GM12864 (cell line): ENCODE data around the gene MTF1.

ENCODE experiments used
- DNase-seq: peaks from one replicate; pipeline ENCODE4 v3.0.0-alpha.2; 2011; ENCODE audit warnings: low read depth
- H3K4me3 ChIP-seq: 2 replicates; pipeline ENCODE4 v1.5.1; 2011; ENCODE audit warnings: mild to moderate bottlenecking, low read depth, low read length, control low read depth
- TF ChIP-seq, protein P1 (sequence below): IDR thresholded peaks from 2 replicates; pipeline ENCODE4 v1.5.1; 2011; ENCODE audit warnings: low read depth, mild to moderate bottlenecking, moderate library complexity, low read length, control low read depth, inconsistent platforms; ENCODE audit errors: missing control alignments

MTF1 gene

DNA sequence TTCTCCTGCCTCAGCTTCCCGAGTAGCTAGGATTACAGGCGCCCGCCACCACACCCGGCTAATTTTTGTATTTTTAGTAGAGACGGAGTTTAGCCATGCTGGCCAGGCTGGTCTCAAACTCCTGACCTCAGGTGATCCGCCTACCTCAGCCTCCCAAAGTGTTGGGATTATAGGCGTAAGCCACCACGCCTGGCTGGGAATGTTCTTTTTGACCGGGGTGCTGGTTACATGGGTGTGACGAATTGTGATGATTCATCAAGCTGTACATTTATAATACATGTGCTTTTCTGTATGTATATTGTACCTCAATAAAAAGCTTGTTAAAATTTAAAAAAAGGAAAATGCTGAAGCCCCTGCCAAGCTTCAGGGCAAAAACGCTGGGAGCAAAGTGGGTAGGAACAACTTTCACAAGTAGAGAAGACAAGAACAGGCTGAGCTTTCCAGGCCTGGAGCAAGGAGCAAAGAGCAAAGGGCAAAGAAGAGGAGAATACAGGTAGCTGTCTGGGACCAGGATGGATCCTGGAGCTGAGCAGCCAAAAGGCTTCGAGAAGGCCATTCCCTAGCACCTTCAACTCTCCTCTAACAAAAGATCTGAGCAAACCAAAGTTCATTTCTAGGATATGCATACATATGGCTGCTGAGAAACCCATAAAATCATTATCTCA lies 30.9 kb downstream of the MTF1 start:
- DNase-seq = no peak
- TF ChIP-seq, protein P1, sequence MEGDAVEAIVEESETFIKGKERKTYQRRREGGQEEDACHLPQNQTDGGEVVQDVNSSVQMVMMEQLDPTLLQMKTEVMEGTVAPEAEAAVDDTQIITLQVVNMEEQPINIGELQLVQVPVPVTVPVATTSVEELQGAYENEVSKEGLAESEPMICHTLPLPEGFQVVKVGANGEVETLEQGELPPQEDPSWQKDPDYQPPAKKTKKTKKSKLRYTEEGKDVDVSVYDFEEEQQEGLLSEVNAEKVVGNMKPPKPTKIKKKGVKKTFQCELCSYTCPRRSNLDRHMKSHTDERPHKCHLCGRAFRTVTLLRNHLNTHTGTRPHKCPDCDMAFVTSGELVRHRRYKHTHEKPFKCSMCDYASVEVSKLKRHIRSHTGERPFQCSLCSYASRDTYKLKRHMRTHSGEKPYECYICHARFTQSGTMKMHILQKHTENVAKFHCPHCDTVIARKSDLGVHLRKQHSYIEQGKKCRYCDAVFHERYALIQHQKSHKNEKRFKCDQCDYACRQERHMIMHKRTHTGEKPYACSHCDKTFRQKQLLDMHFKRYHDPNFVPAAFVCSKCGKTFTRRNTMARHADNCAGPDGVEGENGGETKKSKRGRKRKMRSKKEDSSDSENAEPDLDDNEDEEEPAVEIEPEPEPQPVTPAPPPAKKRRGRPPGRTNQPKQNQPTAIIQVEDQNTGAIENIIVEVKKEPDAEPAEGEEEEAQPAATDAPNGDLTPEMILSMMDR = no peak

DNA sequence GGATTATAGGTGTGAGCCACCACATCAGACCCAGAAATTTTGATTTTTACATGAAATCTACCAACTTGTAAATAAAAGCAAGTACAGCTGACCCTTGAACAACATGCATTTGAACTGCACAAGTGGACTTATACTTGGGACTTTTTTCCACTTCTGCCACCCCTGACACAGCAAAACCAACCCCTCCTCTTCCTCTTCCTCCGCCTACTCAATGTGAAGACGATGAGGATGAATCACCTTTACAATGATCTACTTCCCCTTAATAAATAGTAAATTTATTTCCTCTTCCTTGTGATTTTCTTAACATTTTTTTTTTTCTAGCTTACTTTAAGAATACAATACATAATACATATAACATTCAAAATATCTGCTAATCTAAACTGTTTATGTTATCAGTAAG lies 33.9 kb downstream of the MTF1 start:
- TF ChIP-seq, protein P1 = no peak
- H3K4me3 ChIP-seq = no peak overlapping the region
- no peak for DNase-seq

More for the DNA sequence above, 30.9 kb downstream of the MTF1 start:
- H3K4me3 ChIP-seq = no peak overlapping the region

DNA sequence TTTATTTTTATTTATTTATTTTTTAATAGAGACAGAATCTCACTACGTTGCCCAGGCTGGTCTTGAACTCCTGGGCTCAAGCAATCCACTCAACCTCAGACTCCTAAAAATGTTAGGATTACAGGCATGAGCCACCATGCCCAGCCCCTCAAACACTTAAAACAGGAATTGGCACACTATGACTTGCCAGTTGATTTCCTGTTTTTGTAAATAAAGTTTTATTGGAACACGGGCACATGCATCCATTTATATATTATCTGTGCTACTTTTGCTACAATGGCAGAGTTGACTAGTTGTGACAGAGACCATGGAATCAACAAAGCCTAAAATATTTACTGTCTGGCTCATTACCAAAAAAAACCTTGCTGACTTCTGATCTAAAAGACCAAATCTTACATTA lies 35.4 kb downstream of the MTF1 start:
- TF ChIP-seq, protein P1 = no peak
- DNase-seq = no peak
- H3K4me3 ChIP-seq = no peak overlapping the region

DNA sequence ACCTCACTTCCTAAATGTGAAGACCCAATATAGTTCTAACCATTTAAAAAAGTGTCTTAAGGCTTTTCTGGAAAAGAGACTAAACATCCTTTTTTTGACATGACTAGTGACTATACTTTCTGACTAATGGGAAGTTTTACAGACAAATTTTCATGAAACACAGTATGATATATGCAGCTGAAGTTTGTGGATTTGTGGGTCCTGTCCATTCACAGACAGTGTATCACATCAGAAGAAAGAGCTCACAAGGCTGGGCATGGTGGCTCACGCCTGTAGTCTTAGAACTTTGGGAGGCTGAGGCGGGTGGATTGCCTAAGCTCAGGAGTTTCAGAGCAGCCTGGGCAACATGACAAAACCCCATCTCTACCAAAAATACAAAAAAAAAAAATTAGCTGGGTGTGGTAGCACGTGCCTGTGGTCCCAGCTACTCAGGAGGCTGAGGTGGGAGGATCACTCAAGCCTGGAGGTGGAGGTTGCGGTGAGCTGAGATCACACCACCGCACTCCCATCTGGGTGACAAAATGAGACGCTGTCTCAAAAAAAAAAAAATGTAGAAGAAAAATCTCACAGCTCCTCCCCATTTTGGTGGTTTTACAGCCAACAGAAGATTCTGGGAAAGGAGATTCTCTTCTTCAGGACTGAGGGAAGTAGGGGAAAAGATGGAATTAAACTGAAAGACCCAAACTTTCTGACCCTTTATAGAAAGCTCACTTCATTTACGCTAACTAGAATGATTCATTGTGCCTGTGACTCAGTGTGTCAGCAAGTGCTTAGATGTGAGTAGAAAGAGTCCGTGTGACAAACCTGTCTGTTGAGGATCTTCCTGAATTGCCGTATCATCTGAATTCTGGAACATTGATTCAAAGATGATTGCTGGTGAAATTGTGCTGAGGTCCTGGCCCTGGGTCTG lies 36.2 kb downstream of the MTF1 start:
- DNase-seq = no peak
- TF ChIP-seq, protein P1 = no peak
- no peak overlapping the region for H3K4me3 ChIP-seq

DNA sequence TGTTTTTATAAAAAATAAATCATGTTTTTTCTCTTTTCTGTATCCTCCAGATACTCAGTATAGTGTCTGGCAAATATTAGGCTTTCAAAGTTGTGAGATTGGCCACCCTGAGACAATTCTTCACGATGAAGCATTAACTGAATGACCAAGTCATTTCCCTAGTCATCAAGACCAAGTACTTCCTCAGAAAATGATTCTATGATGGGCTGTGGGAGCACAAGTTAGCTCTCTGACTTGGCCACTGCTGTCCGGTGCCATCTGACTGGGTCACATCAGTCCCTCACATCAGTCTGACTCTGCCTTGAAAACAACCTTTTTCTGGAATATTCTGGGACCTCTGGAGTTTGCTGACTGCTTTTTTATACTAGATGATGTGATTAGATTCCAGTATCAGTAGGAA lies 37.9 kb downstream of the MTF1 start:
- DNase-seq = no peak
- no peak overlapping the region for H3K4me3 ChIP-seq
- TF ChIP-seq, protein P1 = no peak

DNA sequence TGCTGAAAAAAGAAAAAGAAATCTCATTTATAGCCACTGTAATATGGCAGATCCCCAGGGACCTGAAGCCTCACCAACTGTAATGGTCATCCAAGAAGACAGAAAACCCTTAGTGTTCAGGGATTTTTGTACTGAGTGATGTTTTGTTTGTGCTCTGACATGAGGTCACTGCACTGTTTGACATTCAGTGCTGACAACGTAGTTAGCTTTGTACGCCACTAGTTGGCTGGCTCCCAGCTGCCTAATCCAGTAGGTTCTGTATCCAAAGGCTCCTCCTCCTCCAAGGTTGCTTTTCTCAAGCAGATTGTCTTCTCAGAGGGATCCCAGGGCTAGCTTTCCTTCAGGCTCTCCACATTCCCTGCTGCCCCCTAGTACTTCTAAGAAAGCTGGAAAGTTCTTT lies 41.9 kb downstream of the MTF1 start:
- TF ChIP-seq, protein P1 = peak; percentile 6
- no peak overlapping the region for H3K4me3 ChIP-seq
- no peak for DNase-seq
